ENCODE results near the gene SNX19. TPM values are rescaled to one million over a fixed set of nuclear protein-coding genes. Genes with fewer than 3 reads are reported as not detected.
A peak's percentile ranks its signal among the peaks of the same experiment; 100 is the strongest.

SNX19 gene
- total RNA-seq, 1 donor from 2014 or later, result 32.8 TPM

- Mint-ChIP-seq H3K36me3 (peaks cover 30% of the 10 kb centered on the region), H3K27me3 (ENCODE audit: insufficient read depth, low read depth) (peaks cover 3% of the 10 kb centered on the region), H3K27ac (no peak overlapping the region), H3K4me1 (peaks cover 38% of the 10 kb centered on the region), H3K9me3 (no peaks in the 10 kb centered on the region), H3K4me3 (no peak overlapping the region)
- TF ChIP-seq CTCF (IDR thresholded peaks at IDR 0.05), result no peak
- no peak for TF ChIP-seq EZH2 (IDR thresholded peaks at IDR 0.05)
- no peak for TF ChIP-seq EZH2phosphoT487 (IDR thresholded peaks at IDR 0.05)
- Histone ChIP-seq H4K20me1 (ENCODE audit: low read depth) (no peaks in the 10 kb centered on the region), H3K9me3 (ENCODE audit: low read depth) (no peaks in the 10 kb centered on the region), H3K4me2 (no peak overlapping the region), H3K27ac (no peak overlapping the region), H3K79me2 (ENCODE audit: low read depth) (no peaks in the 10 kb centered on the region), H3K4me3 (no peak overlapping the region), H3K4me1 (peaks cover 12% of the 10 kb centered on the region), H3K27me3 (no peaks in the 10 kb centered on the region), H3K36me3 (no peaks in the 10 kb centered on the region), H3K9ac (no peak overlapping the region), H2AFZ (replicated peaks) (no peak overlapping the region), H3F3A (ENCODE audit: low read depth) (no peaks in the 10 kb centered on the region)
- DNase-seq (ENCODE audit: low spot score), result no peak
Observed at GRCh38 chr11:130871616-130872015, 44.7 kb downstream of the SNX19 start.

- Histone ChIP-seq H4K20me1 (ENCODE audit: low read depth) (no peaks in the 10 kb centered on the region), H3K36me3 (no peaks in the 10 kb centered on the region), H3K27me3 (no peaks in the 10 kb centered on the region), H3F3A (ENCODE audit: low read depth) (no peaks in the 10 kb centered on the region), H3K79me2 (ENCODE audit: low read depth) (no peaks in the 10 kb centered on the region), H3K4me3 (no peak overlapping the region), H3K9ac (no peak overlapping the region), H3K27ac (no peak overlapping the region), H3K4me2 (no peak overlapping the region), H3K4me1 (peaks cover 20% of the 10 kb centered on the region), H2AFZ (replicated peaks) (no peak overlapping the region), H3K9me3 (ENCODE audit: low read depth) (no peaks in the 10 kb centered on the region)
- Mint-ChIP-seq H3K9me3 (no peaks in the 10 kb centered on the region), H3K4me1 (peaks cover 41% of the 10 kb centered on the region), H3K4me3 (no peak overlapping the region), H3K27ac (peak overlapping the region; percentile 22), H3K36me3 (peaks cover 12% of the 10 kb centered on the region), H3K27me3 (ENCODE audit: insufficient read depth, low read depth) (peaks cover 3% of the 10 kb centered on the region)
- TF ChIP-seq EZH2 (IDR thresholded peaks at IDR 0.05) (no peak), CTCF (IDR thresholded peaks at IDR 0.05) (no peak)
- DNase-seq (ENCODE audit: low spot score), result no peak
Observed at GRCh38 chr11:130868721-130869390, 47.4 kb downstream of the SNX19 start.

- Histone ChIP-seq H3K27me3 (no peaks in the 10 kb centered on the region), H3K9me3 (ENCODE audit: low read depth) (no peaks in the 10 kb centered on the region), H2AFZ (replicated peaks) (no peak overlapping the region), H3K27ac (no peak overlapping the region), H3K79me2 (ENCODE audit: low read depth) (no peaks in the 10 kb centered on the region), H4K20me1 (ENCODE audit: low read depth) (no peaks in the 10 kb centered on the region), H3K4me3 (no peak overlapping the region), H3K4me1 (peaks cover 20% of the 10 kb centered on the region), H3K9ac (no peak overlapping the region), H3K4me2 (no peak overlapping the region), H3F3A (ENCODE audit: low read depth) (no peaks in the 10 kb centered on the region), H3K36me3 (no peaks in the 10 kb centered on the region)
- peaks cover 3% of the 10 kb centered on the region for H3K27me3 Mint-ChIP-seq (ENCODE audit: insufficient read depth, low read depth)
- no peak overlapping the region for H3K4me3 Mint-ChIP-seq
- TF ChIP-seq EZH2phosphoT487 (IDR thresholded peaks at IDR 0.05), result no peak
- no peak for TF ChIP-seq CTCF (IDR thresholded peaks at IDR 0.05)
- TF ChIP-seq EZH2 (IDR thresholded peaks at IDR 0.05), result no peak
- H3K36me3 Mint-ChIP-seq, result peaks cover 9% of the 10 kb centered on the region
- peaks cover 41% of the 10 kb centered on the region for H3K4me1 Mint-ChIP-seq
- no peak for DNase-seq (ENCODE audit: low spot score)
- no peaks in the 10 kb centered on the region for H3K9me3 Mint-ChIP-seq
- H3K27ac Mint-ChIP-seq, result peak overlapping the region; percentile 22
Observed at GRCh38 chr11:130868086-130868710, 48.1 kb downstream of the SNX19 start.

Data from neural progenitor cell (in vitro differentiated cells).